Astrocyte (in vitro differentiated cells and primary cell): ENCODE results near the gene TBXAS1. TPM values are rescaled to one million over a fixed set of nuclear protein-coding genes. Genes with fewer than 3 reads are reported as not detected.

Source experiments
- DNase-seq: peaks from one replicate; pipeline ENCODE4 v3.0.0-alpha.2; 2010; ENCODE audit warnings: low read depth
- FAIRE-seq: peaks from 2 replicates; lab custom pipeline; 2011; peaks lifted over from hg19 to GRCh38; lab: Jason Lieb, UNC
- H2AFZ ChIP-seq: 2 replicates; pipeline ENCODE4 v1.6.0; 2012; ENCODE audit warnings: low read depth, low read length, inconsistent platforms
- H3K27ac ChIP-seq: 2 replicates; pipeline ENCODE4 v1.5.1; 2011; ENCODE audit warnings: low read depth, low read length, inconsistent platforms
- H3K27me3 ChIP-seq: 2 replicates; pipeline ENCODE4 v1.6.0; 2011; ENCODE audit warnings: low read length, inconsistent platforms; ENCODE audit not compliant: insufficient read depth
- H3K36me3 ChIP-seq: 2 replicates; pipeline ENCODE4 v1.5.1; 2011; ENCODE audit warnings: low read length, inconsistent platforms; ENCODE audit not compliant: insufficient read depth
- H3K4me1 ChIP-seq: 2 replicates; pipeline ENCODE4 v1.5.1; 2011; ENCODE audit warnings: low read length, inconsistent platforms; ENCODE audit not compliant: insufficient read depth
- H3K4me2 ChIP-seq: 2 replicates; pipeline ENCODE4 v1.6.0; 2012; ENCODE audit warnings: low read length, inconsistent platforms
- H3K4me3 ChIP-seq: 2 replicates; pipeline ENCODE4 v1.5.1; 2011; ENCODE audit warnings: low read depth, mild to moderate bottlenecking, low read length, inconsistent platforms; ENCODE audit not compliant: insufficient read depth
- H3K79me2 ChIP-seq: 2 replicates; pipeline ENCODE4 v1.6.0; 2012; ENCODE audit warnings: mild to moderate bottlenecking, low read length, inconsistent platforms; ENCODE audit not compliant: insufficient read depth
- H3K9ac ChIP-seq: 2 replicates; pipeline ENCODE4 v1.6.0; 2012; ENCODE audit warnings: mild to moderate bottlenecking, low read length, inconsistent platforms
- H3K9me3 ChIP-seq: 2 replicates; pipeline ENCODE4 v1.5.1; 2012; ENCODE audit warnings: low read depth, mild to moderate bottlenecking, low read length, inconsistent platforms; ENCODE audit not compliant: insufficient read depth
- H4K20me1 ChIP-seq: 2 replicates; pipeline ENCODE4 v1.6.0; 2012; ENCODE audit warnings: low read length, inconsistent platforms; ENCODE audit not compliant: insufficient read depth
- H3K27ac Mint-ChIP-seq: one replicate; pipeline ENCODE4 v1.8.0; 2021; ENCODE audit warnings: mild to moderate bottlenecking, mixed read lengths; ENCODE audit not compliant: unreplicated experiment
- H3K27me3 Mint-ChIP-seq: one replicate; pipeline ENCODE4 v1.8.0; 2021; ENCODE audit warnings: low read depth, mixed read lengths; ENCODE audit not compliant: unreplicated experiment
- H3K36me3 Mint-ChIP-seq: one replicate; pipeline ENCODE4 v1.8.0; 2021; ENCODE audit warnings: low read depth, mixed read lengths; ENCODE audit not compliant: unreplicated experiment
- H3K4me1 Mint-ChIP-seq: one replicate; pipeline ENCODE4 v1.8.0; 2021; ENCODE audit warnings: low read depth, mixed read lengths; ENCODE audit not compliant: unreplicated experiment
- H3K4me3 Mint-ChIP-seq: one replicate; pipeline ENCODE4 v1.8.0; 2021; ENCODE audit warnings: mild to moderate bottlenecking, moderate library complexity, mixed read lengths; ENCODE audit not compliant: unreplicated experiment
- H3K9me3 Mint-ChIP-seq: one replicate; pipeline ENCODE4 v1.8.0; 2021; ENCODE audit warnings: mild to moderate bottlenecking, mixed read lengths; ENCODE audit not compliant: unreplicated experiment
- CTCF ChIP-seq: IDR thresholded peaks from 2 replicates; pipeline ENCODE4 v1.5.1; 2011; ENCODE audit warnings: low read depth, mild to moderate bottlenecking, inconsistent platforms, low read length, moderate library complexity; ENCODE audit not compliant: insufficient read depth
- EZH2 ChIP-seq: IDR thresholded peaks from 2 replicates; pipeline ENCODE4 v1.6.1; 2012; ENCODE audit warnings: mild to moderate bottlenecking, low read length, inconsistent platforms; ENCODE audit not compliant: insufficient read depth
- total RNA-seq: library from RNA; stranded (reverse); gene quantifications from 2 replicates; pipeline ENCODE4 v1.2.1, GENCODE V29; 2021

TBXAS1 gene
- total RNA-seq, 1 donor from 2014 or later = 1.1 TPM

DNA sequence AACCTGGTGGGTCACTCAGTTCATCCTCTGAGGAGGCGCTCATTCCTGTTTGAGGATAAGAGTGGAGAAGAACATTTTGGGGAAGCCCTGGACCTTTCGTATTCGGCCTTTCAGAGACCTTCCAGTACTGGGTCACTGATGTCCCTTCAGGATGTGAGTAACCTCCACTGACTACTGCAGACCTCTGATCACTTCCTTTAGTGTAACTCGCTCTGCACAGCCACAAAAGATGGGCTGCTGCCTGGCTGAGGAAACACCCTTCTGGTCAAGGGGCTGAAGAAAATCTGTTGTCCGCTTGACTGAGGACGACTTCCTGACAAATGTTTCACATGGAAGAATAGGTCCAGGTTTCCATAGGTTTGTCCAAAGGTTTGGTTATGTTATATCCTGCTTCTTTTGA lies 15.9 kb upstream of the TBXAS1 start:
- H2AFZ ChIP-seq = no peak overlapping the region
- no peak overlapping the region for H3K27ac ChIP-seq
- TF ChIP-seq CTCF = no peak
- TF ChIP-seq EZH2 = no peak
- H3K9ac ChIP-seq = no peak overlapping the region
- peaks cover 5% of the 10 kb centered on the region for H3K9me3 ChIP-seq
- peaks cover 7% of the 10 kb centered on the region for H3K36me3 Mint-ChIP-seq
- no peaks in the 10 kb centered on the region for H3K36me3 ChIP-seq
- no peaks in the 10 kb centered on the region for H4K20me1 ChIP-seq
- DNase-seq (no peak), FAIRE-seq (no peak)
- H3K4me3 Mint-ChIP-seq = no peak overlapping the region
- H3K27me3 Mint-ChIP-seq = peaks cover 30% of the 10 kb centered on the region
- H3K27me3 ChIP-seq = peaks cover 8% of the 10 kb centered on the region
- H3K9me3 Mint-ChIP-seq = peaks cover 12% of the 10 kb centered on the region
- no peak overlapping the region for H3K27ac Mint-ChIP-seq
- H3K4me1 Mint-ChIP-seq = peaks cover 5% of the 10 kb centered on the region
- H3K4me2 ChIP-seq = no peak overlapping the region
- H3K4me1 ChIP-seq = no peaks in the 10 kb centered on the region
- no peak overlapping the region for H3K4me3 ChIP-seq
- H3K79me2 ChIP-seq = no peaks in the 10 kb centered on the region

- no peak overlapping the region for H3K4me2 ChIP-seq
- H4K20me1 ChIP-seq = no peaks in the 10 kb centered on the region
- FAIRE-seq (no peak), DNase-seq (no peak)
- H3K36me3 ChIP-seq = no peaks in the 10 kb centered on the region
- Mint-ChIP-seq H3K27me3 (peaks cover 33% of the 10 kb centered on the region), H3K9me3 (peaks cover 12% of the 10 kb centered on the region), H3K4me1 (peaks cover 5% of the 10 kb centered on the region), H3K36me3 (peaks cover 7% of the 10 kb centered on the region), H3K27ac (no peak overlapping the region), H3K4me3 (no peak overlapping the region)
- no peak overlapping the region for H3K9ac ChIP-seq
- no peak overlapping the region for H3K4me3 ChIP-seq
- H3K79me2 ChIP-seq = no peaks in the 10 kb centered on the region
- TF ChIP-seq EZH2 (no peak), CTCF (no peak)
- H3K4me1 ChIP-seq = no peaks in the 10 kb centered on the region
- no peak overlapping the region for H3K27ac ChIP-seq
- H3K27me3 ChIP-seq = peaks cover 8% of the 10 kb centered on the region
- H2AFZ ChIP-seq = no peak overlapping the region
- peaks cover 5% of the 10 kb centered on the region for H3K9me3 ChIP-seq
Measured at GRCh38 chr7:139813689-139814088, 15.4 kb upstream of the TBXAS1 start.

- H3K27ac Mint-ChIP-seq = no peak overlapping the region
- H3K4me1 ChIP-seq = no peaks in the 10 kb centered on the region
- TF ChIP-seq CTCF = no peak
- no peak for TF ChIP-seq EZH2
Measured at GRCh38 chr7:139817249-139817648, 11.8 kb upstream of the TBXAS1 start.

More at GRCh38 chr7:139817249-139817648, 11.8 kb upstream of the TBXAS1 start:
- Mint-ChIP-seq H3K36me3 (peaks cover 7% of the 10 kb centered on the region), H3K9me3 (peaks cover 12% of the 10 kb centered on the region), H3K4me1 (no peaks in the 10 kb centered on the region), H3K27me3 (peaks cover 28% of the 10 kb centered on the region), H3K4me3 (no peak overlapping the region)
- no peak overlapping the region for H3K9ac ChIP-seq
- H3K36me3 ChIP-seq = no peaks in the 10 kb centered on the region
- FAIRE-seq (no peak), DNase-seq (no peak)
- H4K20me1 ChIP-seq = no peaks in the 10 kb centered on the region
- H3K27me3 ChIP-seq = peaks cover 16% of the 10 kb centered on the region
- no peaks in the 10 kb centered on the region for H3K79me2 ChIP-seq
- H3K4me3 ChIP-seq = no peak overlapping the region
- H2AFZ ChIP-seq = no peak overlapping the region
- H3K9me3 ChIP-seq = peaks cover 5% of the 10 kb centered on the region
- no peak overlapping the region for H3K4me2 ChIP-seq
- H3K27ac ChIP-seq = no peak overlapping the region
